ENCODE measurements around the gene FAAP100.

DNA sequence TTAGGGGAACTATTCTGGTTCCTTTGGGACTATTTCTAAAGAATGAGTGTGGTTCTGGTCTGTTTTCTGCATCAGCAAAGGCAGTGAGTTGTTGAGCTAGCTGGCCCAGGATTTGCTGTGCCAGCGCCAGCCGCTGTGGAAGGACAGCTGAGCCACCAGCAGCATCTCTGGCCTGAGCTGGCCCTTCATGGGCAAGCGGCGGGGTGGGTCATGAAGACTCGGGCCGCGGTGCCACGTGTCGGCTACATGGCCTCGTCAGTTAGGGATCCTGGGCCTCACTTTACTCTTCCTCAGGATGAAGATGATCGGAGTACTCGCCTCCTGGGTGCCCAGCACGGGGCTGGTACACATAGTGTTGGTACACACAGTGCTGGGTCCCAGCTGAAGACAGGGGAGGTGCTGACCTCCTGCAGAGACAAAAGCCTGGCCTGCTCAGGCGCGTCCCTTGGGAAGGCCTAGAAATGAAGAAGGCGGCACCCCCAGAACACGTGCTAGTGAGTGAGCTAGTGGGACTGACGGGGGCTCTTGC, 17.9 kb upstream of the FAAP100 start:
- TF ChIP-seq CTCF (conservative IDR thresholded peaks at IDR 0.05) (no peak), EZH2 (IDR thresholded peaks at IDR 0.05; ENCODE audit: low read depth) (no peak)
